AG10803 (cell line): ENCODE results near the gene GRID2.

ENCODE experiments used
- DNase-seq: peaks from one replicate; pipeline ENCODE4 v3.0.0; 2010; ENCODE audit warnings: low read depth
- H3K4me3 ChIP-seq: 2 replicates; pipeline ENCODE4 v1.5.1; 2011; ENCODE audit warnings: mild to moderate bottlenecking, low read length, control low read depth
- CTCF ChIP-seq: conservative IDR thresholded peaks from 2 replicates; pipeline ENCODE4 v1.5.1; 2011; ENCODE audit warnings: mild to moderate bottlenecking, low read length, control low read depth, inconsistent platforms

GRID2 gene

GRCh38 chr4:92580816-92581215 is 277.1 kb downstream of the GRID2 start:
- no peak for DNase-seq
- no peak overlapping the region for H3K4me3 ChIP-seq
- no peak for TF ChIP-seq CTCF

- DNase-seq, result no peak
- H3K4me3 ChIP-seq, result no peak overlapping the region
- no peak for TF ChIP-seq CTCF
Observed at GRCh38 chr4:92599044-92599443, 295.3 kb downstream of the GRID2 start.

- TF ChIP-seq CTCF, result no peak
- no peak for DNase-seq
- H3K4me3 ChIP-seq, result no peak overlapping the region
Observed at GRCh38 chr4:92600638-92601037, 296.9 kb downstream of the GRID2 start.

GRCh38 chr4:92606227-92606626 is 302.5 kb downstream of the GRID2 start:
- DNase-seq, result no peak
- H3K4me3 ChIP-seq, result no peak overlapping the region
- TF ChIP-seq CTCF, result no peak

- no peak for DNase-seq
- no peak for TF ChIP-seq CTCF
- H3K4me3 ChIP-seq, result no peak overlapping the region
Observed at GRCh38 chr4:92615049-92615448, 311.3 kb downstream of the GRID2 start.

GRCh38 chr4:92618968-92619367 is 315.2 kb downstream of the GRID2 start:
- no peak overlapping the region for H3K4me3 ChIP-seq
- no peak for TF ChIP-seq CTCF
- no peak for DNase-seq

- H3K4me3 ChIP-seq, result no peak overlapping the region
- DNase-seq, result no peak
- TF ChIP-seq CTCF, result no peak
Observed at GRCh38 chr4:92629302-92629701, 325.5 kb downstream of the GRID2 start.
